GF-D8 (cell line): ENCODE results near the gene TBC1D4.
A peak's percentile ranks its signal among the peaks of the same experiment; 100 is the strongest.

Experiments used
- DNase-seq: peaks from one replicate; lab custom pipeline; 2025; lab: John Stamatoyannopoulos, UW

The TBC1D4 gene

DNA sequence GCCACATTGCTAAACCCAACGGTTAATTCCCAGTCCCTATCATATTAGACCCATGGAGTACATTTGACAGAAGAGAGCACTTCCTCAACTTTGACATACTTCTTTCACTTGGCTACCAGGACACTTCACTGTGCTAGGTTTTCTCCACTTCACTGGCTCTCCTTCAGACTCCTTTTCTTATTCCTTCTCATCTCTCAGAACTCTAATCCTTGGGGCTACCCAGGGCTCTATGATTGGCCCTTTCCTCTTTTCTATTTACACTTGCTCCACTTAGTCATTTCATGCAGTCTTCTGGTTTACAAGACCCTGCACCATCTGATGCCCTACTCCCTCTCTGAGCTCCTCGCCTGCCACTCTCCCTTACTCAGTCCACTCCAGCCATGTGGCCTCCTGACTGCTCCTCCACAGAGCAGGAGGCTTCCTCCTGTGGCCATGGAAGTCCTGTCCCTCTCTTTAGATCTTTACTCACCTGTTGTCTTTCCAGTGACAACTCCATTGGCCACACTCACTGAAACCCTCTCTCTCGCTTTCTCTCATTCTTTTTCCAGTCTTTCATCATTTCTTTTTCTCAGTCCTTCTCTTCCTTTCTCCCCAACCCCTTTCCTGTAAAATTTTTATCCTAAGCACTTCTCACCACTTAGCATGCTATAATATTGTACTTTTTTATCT is 90.4 kb downstream of the TBC1D4 start:
- DNase-seq = no peak

GRCh38 chr13:75390229-75390628 is 91.7 kb downstream of the TBC1D4 start:
- no peak for DNase-seq

DNA sequence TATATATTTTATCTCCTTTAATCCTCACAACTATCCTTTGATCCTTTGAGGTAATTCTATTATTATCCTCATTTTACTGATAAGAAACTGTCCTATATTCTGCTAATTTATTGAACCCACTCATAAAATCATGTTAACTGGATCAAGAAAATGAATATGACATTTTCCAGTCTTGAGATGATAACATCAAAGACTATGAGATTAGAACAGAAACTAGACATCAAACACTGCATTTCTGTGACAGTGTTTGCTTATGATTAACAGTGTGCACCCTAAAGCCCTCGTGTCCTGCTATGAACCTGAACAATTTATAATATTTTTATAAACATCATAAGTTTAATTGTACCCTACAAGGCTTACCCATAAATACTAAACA is 96.3 kb downstream of the TBC1D4 start:
- no peak for DNase-seq

DNA sequence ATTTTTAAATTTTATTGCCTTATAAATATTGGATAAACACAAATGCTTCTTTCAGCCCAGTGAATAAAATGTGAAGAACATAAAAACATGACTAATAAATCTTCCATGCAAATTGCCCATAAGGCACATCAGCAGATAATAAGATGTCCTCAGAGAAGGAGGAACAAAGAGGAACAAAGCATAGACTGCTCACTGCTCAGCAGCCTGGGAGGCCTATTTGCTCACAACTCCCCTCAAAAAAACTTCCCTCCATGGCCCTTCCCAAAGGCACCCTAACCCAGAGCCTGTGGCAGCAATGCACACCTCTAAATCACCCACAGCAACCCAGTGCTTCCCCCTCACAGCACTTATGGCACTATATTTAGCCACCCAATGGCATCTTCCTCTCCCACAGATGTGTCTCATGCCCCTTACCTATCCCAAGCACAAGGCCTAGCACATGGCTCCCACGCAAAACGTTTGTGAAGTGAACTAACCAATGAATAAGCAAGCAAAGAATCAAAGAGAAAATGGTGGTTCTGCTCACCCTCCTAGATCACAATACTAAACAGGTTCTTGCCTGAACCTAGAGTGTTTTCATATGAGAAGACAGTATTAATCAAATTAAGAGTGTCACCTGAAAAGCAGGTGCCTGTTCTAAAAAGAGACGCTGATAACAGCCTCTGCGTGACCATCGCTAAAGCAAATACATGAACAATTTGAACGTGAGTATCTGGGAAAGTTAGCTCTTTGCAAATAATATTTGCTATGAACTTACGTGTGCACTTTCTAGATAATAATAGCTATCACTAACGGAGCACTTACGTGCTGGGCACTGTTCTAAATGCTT is 96.9 kb downstream of the TBC1D4 start:
- no peak for DNase-seq

DNA sequence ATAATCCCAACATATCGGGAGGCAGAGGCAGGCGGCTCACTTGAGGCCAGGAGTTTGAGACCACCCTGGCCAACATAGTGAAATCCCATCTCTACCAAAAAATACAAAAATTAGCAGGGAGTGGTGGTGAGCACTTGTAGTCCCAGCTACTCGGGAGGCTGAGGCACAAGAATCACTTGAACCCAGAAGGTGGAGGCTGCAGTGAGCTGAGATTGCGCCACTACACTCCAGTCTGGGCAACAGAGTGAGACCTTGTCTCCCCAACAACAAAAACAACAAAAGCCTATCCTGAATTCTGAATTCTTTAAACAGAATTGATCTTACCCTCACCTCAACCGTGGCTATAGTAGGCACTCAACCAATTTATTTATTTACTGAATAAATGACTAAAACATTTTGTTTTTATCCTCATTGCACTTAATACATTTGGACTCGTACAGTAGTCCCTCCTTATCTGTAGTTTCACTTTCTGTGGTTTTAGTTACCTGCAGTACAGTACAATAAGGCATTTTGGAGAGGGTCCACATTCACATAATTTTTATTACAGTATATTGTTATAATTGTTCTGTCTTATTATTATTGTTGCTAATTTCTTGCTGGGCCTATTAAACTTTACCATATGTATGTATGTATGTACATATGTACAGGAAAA is 98.8 kb downstream of the TBC1D4 start:
- DNase-seq = no peak

DNA sequence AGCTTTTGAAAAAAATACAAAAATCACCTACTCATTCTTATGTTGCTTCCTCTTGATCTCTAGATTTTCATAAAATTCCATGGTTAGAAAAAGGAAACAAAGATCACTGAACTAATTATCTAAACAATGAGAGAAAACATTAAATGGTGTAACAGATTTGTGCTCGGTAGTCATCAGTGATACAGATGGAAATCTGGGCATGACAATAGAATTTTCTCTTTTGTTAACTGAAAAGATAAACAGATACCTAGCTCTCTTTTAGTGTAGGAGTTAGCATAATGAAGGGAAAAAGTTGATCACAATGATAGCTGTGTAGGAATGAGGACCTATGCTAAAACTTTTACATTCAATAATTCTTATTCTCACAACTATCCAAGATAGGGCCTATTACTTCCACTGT is 103.7 kb downstream of the TBC1D4 start:
- no peak for DNase-seq

DNA sequence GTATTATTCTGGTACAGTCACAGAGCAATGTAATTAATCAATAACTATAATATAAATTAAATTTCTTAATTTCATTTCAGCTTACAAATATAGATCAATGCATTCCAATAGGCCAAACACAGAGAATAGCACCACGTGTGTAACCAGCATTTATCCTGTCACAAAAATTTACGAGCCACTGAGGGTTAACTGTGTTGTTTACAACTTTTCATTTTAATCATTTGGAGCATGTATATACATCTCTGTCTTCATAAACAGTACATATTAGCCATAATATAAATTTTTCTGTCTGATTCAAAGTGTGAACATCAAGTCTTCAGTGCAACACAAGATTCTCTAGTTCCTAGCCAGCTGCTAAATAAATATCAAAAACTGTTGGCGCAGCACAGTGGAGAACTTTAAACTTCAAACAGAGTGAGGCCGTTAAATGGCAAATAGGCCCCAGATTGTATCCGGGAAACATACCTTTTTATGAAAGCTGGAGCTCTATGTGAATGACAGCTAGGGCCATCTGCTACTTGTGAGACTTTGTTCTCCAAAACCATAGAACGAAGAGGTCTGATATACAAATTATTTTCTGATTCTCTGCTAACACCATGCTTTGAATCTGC is 105.1 kb downstream of the TBC1D4 start:
- no peak for DNase-seq

GRCh38 chr13:75375329-75375728 is 106.6 kb downstream of the TBC1D4 start:
- DNase-seq = no peak

GRCh38 chr13:75373988-75374387 is 108.0 kb downstream of the TBC1D4 start:
- DNase-seq = no peak

DNA sequence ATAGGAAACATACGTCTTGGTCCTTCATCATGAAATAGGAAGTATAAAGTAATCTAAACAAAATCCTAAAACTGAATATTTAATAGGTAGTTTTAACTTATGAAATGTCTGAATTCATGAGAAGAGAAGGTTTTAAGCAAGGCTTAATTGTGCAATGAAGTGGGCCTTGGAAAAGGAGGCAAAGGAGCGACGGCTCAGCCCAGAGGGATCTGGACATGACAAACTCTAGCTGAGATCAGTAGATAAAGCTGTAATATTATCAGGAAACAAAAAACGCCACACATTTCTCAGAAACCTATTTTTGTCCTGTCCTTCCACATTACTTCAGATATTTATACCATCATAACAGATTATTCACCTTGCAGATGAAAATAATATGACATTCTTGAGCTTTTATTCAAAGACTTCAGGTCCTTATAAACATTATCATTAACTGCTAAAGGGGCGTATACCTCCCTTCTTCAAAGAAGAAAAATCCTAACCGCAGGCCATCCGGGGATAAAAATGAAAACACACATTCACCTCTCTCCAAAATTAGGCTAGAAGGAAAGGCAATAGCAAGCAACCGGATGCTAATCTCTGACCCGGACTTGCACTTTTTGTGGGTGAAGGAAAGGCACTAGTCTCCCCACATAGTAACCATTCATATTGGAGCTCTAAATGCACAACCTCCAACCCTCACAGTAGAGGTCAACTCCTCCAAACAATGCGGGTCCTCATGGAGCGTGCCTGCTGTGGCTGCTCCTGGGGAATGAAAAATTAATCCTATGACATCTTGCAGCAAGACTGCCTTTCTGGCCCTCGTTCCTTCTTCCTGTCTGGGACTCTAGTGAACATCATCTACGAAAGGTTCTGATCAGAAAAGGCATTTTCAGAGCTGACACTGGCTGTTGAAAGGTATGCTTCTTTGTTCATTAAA is 108.8 kb downstream of the TBC1D4 start:
- peak; percentile 13 for DNase-seq

- peak; percentile 49 for DNase-seq
Measured at GRCh38 chr13:75372517-75372916, 109.5 kb downstream of the TBC1D4 start.

- no peak for DNase-seq
Measured at GRCh38 chr13:75371203-75371602, 110.8 kb downstream of the TBC1D4 start.

DNA sequence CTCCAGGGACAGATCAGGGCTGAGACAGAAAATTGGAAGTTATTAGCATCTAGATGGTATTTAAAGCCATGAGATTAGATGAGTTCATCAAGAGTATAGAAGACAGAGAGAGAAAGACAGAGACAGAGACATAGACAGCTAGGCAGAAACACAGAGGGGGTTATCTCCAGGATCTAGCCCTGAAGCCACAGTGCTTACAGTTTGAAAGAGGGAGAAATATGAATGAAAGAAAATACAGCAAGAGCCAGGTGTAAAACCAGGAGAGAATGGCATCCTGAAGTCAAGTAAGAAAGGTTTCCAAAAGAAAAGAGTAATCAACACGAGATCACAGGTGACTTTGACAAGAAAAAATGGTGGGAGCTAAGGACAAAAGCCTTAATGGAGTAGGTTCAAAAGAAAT is 111.2 kb downstream of the TBC1D4 start:
- no peak for DNase-seq

DNA sequence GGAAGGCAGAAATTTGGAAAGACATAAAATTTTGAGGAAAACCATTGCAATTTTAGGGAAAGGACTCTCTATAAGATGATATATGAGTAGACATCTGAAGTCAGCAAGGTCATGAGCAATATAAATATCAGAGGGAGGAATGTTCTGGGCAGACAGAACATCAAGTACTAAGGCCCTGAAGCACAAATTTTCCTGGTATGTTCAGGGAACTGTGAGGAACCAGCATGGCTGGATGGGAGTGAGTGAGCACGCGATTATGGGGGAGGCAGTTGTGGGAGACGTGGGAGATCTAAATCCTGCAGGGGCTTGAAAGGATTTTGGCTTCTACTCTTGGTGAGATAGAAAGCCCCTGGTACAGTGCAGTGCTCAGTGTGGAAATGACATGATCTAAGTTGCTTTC is 112.0 kb downstream of the TBC1D4 start:
- DNase-seq = no peak

GRCh38 chr13:75368167-75368566 is 113.8 kb downstream of the TBC1D4 start:
- no peak for DNase-seq

GRCh38 chr13:75366380-75367280 is 115.3 kb downstream of the TBC1D4 start:
- no peak for DNase-seq

GRCh38 chr13:75365724-75366173 is 116.2 kb downstream of the TBC1D4 start:
- DNase-seq = no peak

- DNase-seq = no peak
Measured at GRCh38 chr13:75364131-75364713, 117.7 kb downstream of the TBC1D4 start.

DNA sequence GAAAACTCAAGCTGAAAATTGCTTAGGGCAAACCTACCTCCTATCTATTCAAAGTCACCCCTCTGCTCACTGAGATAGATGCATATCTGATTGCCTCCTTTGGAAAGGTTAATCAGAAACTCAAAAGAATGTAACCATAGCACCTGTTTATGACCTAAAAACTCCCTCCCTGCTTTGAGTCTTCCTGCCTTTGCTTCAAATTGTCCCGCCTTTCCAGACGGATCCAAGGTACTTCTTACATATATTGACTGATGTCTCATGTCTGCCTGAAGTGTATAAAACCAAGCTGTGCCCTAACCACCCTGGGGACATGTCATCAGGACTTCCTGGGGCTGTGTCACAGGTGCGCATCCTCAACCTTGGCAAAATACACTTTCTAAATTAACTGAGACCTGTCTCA is 118.6 kb downstream of the TBC1D4 start:
- no peak for DNase-seq

- DNase-seq = no peak
Measured at GRCh38 chr13:75362026-75362425, 119.9 kb downstream of the TBC1D4 start.
